ENCODE data around the gene ZNF593.

DNA sequence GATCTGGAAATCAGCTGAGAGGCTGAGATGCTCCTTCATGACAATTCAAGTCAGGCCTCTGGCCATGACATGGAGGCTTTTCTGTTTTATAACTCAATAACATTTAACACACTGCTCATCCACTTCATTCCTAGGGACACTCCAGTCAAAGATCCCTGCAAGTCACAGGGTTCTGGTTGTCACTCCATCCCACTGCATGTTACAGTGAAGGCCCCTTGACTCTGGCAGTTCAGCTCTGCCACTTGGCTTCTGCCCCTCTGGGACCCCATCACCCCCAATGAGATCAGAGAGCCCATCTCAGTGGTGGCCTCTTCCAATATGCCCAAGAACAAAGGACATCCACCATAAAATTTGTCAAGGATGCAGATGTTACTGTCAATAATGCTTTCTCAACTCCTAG lies 20.8 kb upstream of the ZNF593 start:
- TF ChIP-seq CTCF (conservative IDR thresholded peaks at IDR 0.05 in 1 of 2, IDR thresholded peaks at IDR 0.05 in 1 of 2; ENCODE audit: extremely low read depth in 1 of 2, insufficient read depth in 1 of 2, low read depth in 1 of 2, low read length in 2 of 2) (no peak), EZH2 (IDR thresholded peaks at IDR 0.05; ENCODE audit: borderline replicate concordance, low read length) (no peak)
